SK-N-SH (cell line): ENCODE data around the gene IFITM1. TPM values are rescaled to one million over a fixed set of nuclear protein-coding genes. Genes with fewer than 3 reads are reported as not detected.

Experiments
- CTCF ChIA-PET: fragments of 300-600, 350-600 bp; formaldehyde crosslinking; extraction: SDS; loops from one replicate; lab custom pipeline; 2021; lab: Yijun Ruan, JAX
- POLR2A ChIA-PET: fragments of 350-600 bp; sonication (Branson Sonifier 250); formaldehyde crosslinking; extraction: SDS; loops from one replicate; lab custom pipeline; 2020; ENCODE audit warnings: antibody characterized with exemption, inconsistent platforms; lab: Yijun Ruan, JAX
- DNase-seq: peaks from one replicate; pipeline ENCODE4 v3.0.0; 2012
- H2AFZ ChIP-seq: fragments of 200-600 bp; sonication (generic); 2 replicates; pipeline ENCODE4 v1.8.1; 2016; ENCODE audit warnings: antibody characterized with exemption, mild to moderate bottlenecking, low read depth
- H3F3A ChIP-seq: fragments of 200-600 bp; sonication (generic); replicated peaks from 2 replicates; pipeline ENCODE3; 2016; ENCODE audit warnings: antibody characterized with exemption, mild to moderate bottlenecking; ENCODE audit not compliant: insufficient read depth
- H3K27ac ChIP-seq, 2 experiments: fragments of 200-500 bp in 1 of 2; fragments of 200-600 bp in 1 of 2; sonication (Bioruptor generic) in 1 of 2; sonication (generic), shearing (Covaris generic) in 1 of 2; 2 replicates each; pipeline versions ENCODE4 v1.5.1 to v1.6.1; 2014 to 2016; ENCODE audit warnings: low read depth in 2 of 2, inconsistent platforms in 1 of 2, low read length in 1 of 2, mild to moderate bottlenecking in 1 of 2, mixed read lengths in 1 of 2
- H3K27me3 ChIP-seq: fragments of 200-600 bp; sonication (generic), shearing (Covaris generic); 2 replicates; pipeline ENCODE4 v1.6.1; 2016; ENCODE audit warnings: mixed run types; ENCODE audit not compliant: insufficient read depth
- H3K36me3 ChIP-seq, 2 experiments: fragments of 200-500 bp in 1 of 2; fragments of 200-600 bp in 1 of 2; sonication (Bioruptor generic) in 1 of 2; sonication (generic) in 1 of 2; replicated peaks in 1 of 2; 2 replicates each; pipeline versions ENCODE3 to v1.5.1; 2014 to 2016; ENCODE audit warnings: low read length in 1 of 2, mild to moderate bottlenecking in 1 of 2; ENCODE audit not compliant: insufficient read depth in 2 of 2, control insufficient read depth in 1 of 2
- H3K4me1 ChIP-seq, 2 experiments: fragments of 200-500 bp in 1 of 2; fragments of 200-600 bp in 1 of 2; sonication (Bioruptor generic) in 1 of 2; sonication (generic), shearing (Covaris generic) in 1 of 2; 2 replicates each; pipeline versions ENCODE4 v1.5.1 to v1.6.1; 2014 to 2016; ENCODE audit warnings: low read depth in 1 of 2, low read length in 1 of 2, mixed run types in 1 of 2; ENCODE audit not compliant: insufficient read depth in 2 of 2, control insufficient read depth in 1 of 2
- H3K4me2 ChIP-seq: fragments of 200-600 bp; sonication (generic), shearing (Covaris generic); 2 replicates; pipeline ENCODE4 v1.6.1; 2017; ENCODE audit warnings: mixed run types
- H3K4me3 ChIP-seq, 2 experiments: fragments of 200-500 bp in 1 of 2; fragments of 200-600 bp in 1 of 2; sonication (Bioruptor generic) in 1 of 2; sonication (generic), shearing (Covaris generic) in 1 of 2; 2 replicates each; pipeline versions ENCODE4 v1.5.1 to v1.8.1; 2014 to 2016; ENCODE audit warnings: low read depth in 2 of 2, inconsistent platforms in 1 of 2, low read length in 1 of 2, mild to moderate bottlenecking in 1 of 2, mixed read lengths in 1 of 2, moderate library complexity in 1 of 2
- H3K79me2 ChIP-seq: fragments of 200-600 bp; sonication (generic); 2 replicates; pipeline ENCODE4 v1.8.1; 2017; ENCODE audit warnings: mild to moderate bottlenecking; ENCODE audit not compliant: insufficient read depth
- H3K9ac ChIP-seq: fragments of 200-600 bp; sonication (generic); 2 replicates; pipeline ENCODE4 v1.6.1; 2017; ENCODE audit warnings: mixed run types
- H3K9me2 ChIP-seq: fragments of 200-600 bp; sonication (generic); 2 replicates; pipeline ENCODE4 v1.6.1; 2017; ENCODE audit warnings: mixed run types
- H3K9me3 ChIP-seq: fragments of 200-600 bp; sonication (generic); 2 replicates; pipeline ENCODE4 v1.6.1; 2017; ENCODE audit warnings: mixed run types, mild to moderate bottlenecking, moderate library complexity
- H4K20me1 ChIP-seq: fragments of 200-600 bp; sonication (generic); 2 replicates; pipeline ENCODE4 v1.6.1; 2017; ENCODE audit warnings: mild to moderate bottlenecking, mixed run types; ENCODE audit not compliant: insufficient read depth
- CHD2 ChIP-seq: fragments of 150-350 bp; IDR thresholded peaks from 2 replicates; pipeline ENCODE4 v1.6.1; 2018; ENCODE audit warnings: low read length; ENCODE audit not compliant: partially characterized antibody
- EP300 ChIP-seq, 2 experiments: IDR thresholded peaks; 2 replicates each; pipeline versions ENCODE4 v1.4.0 to v1.6.1; 2012; ENCODE audit warnings: borderline replicate concordance in 1 of 2, low read depth in 1 of 2, low read length in 1 of 2
- EZH2phosphoT487 ChIP-seq: fragments of 200-600 bp; sonication (generic); IDR thresholded peaks from 2 replicates; pipeline ENCODE4 v1.6.1; 2017; ENCODE audit warnings: low read depth, mixed run types, mild to moderate bottlenecking, antibody characterized with exemption, moderate library complexity, borderline replicate concordance
- GABPA ChIP-seq: IDR thresholded peaks from 2 replicates; pipeline ENCODE4 v1.4.0; 2012; ENCODE audit warnings: low read depth, mild to moderate bottlenecking
- JUND ChIP-seq: IDR thresholded peaks from 2 replicates; pipeline ENCODE4 v1.4.0; 2012
- MEF2A ChIP-seq: IDR thresholded peaks from 2 replicates; pipeline ENCODE4 v1.4.0; 2012; ENCODE audit warnings: low read depth, borderline replicate concordance
- MXI1 ChIP-seq: IDR thresholded peaks from 2 replicates; pipeline ENCODE4 v1.6.1; 2012; ENCODE audit warnings: mild to moderate bottlenecking, low read depth, low read length, improper control_type of control experiment
- POLR2AphosphoS5 ChIP-seq: IDR thresholded peaks from 2 replicates; pipeline ENCODE4 v1.6.1; 2012; ENCODE audit warnings: low read depth, low read length
- RCOR1 ChIP-seq: fragments of 150-350 bp; IDR thresholded peaks from 2 replicates; pipeline ENCODE4 v1.6.1; 2017; ENCODE audit warnings: antibody characterized with exemption, low read length
- RFX5 ChIP-seq: IDR thresholded peaks from 2 replicates; pipeline ENCODE4 v1.6.1; 2012; ENCODE audit warnings: mild to moderate bottlenecking, improper control_type of control experiment, low read length
- RXRA ChIP-seq: IDR thresholded peaks from 2 replicates; pipeline ENCODE4 v1.4.0; 2012; ENCODE audit warnings: low read depth, mild to moderate bottlenecking, borderline replicate concordance
- SIN3A ChIP-seq: IDR thresholded peaks from 2 replicates; pipeline ENCODE4 v1.6.1; 2012; ENCODE audit warnings: low read depth, mild to moderate bottlenecking, low read length, moderate library complexity, borderline replicate concordance
- TCF12 ChIP-seq: IDR thresholded peaks from 2 replicates; pipeline ENCODE4 v1.4.0; 2012
- TEAD4 ChIP-seq: IDR thresholded peaks from 2 replicates; pipeline ENCODE4 v1.4.0; 2012; ENCODE audit warnings: mild to moderate bottlenecking, borderline replicate concordance; ENCODE audit not compliant: insufficient read depth
- WGBS: methylation state at CpG from one replicate; pipeline ENCODE4 v1.1.6; 2017; ENCODE audit warnings: low lambda C conversion rate; 5-methylcytosine and 5-hydroxymethylcytosine counted together
- polyA plus RNA-seq, 3 experiments: library from polyadenylated mRNA; depleted of rRNA; stranded (reverse); fragments of >200 nt; gene quantifications; 2 replicates each; pipeline ENCODE4 v1.2.3, GENCODE V29; 2012
- TF ChIP-seq, protein P1 (sequence below): IDR thresholded peaks from 2 replicates; pipeline ENCODE4 v1.4.0; 2012; ENCODE audit warnings: low read depth, borderline replicate concordance
- TF ChIP-seq, protein P2 (sequence below): IDR thresholded peaks from 2 replicates; pipeline ENCODE4 v1.4.0; 2012; ENCODE audit warnings: low read depth, borderline replicate concordance
- TF ChIP-seq, protein P3 (sequence below): fragments of 200-600 bp; sonication (generic); IDR thresholded peaks from 2 replicates; pipeline ENCODE4 v1.6.1; 2017; ENCODE audit warnings: antibody characterized with exemption, mild to moderate bottlenecking, moderate library complexity
- TF ChIP-seq, protein P4 (sequence below): fragments of 150-350 bp; IDR thresholded peaks from 2 replicates; pipeline ENCODE4 v1.6.1; 2017; ENCODE audit warnings: antibody characterized with exemption, low read length, low read depth, borderline replicate concordance
- TF ChIP-seq, protein P5 (sequence below): IDR thresholded peaks from 2 replicates; pipeline ENCODE4 v1.6.1; 2012; ENCODE audit warnings: mild to moderate bottlenecking, low read depth, low read length, moderate library complexity
- TF ChIP-seq, protein P6 (sequence below): fragments of 150-350 bp; IDR thresholded peaks from 2 replicates; pipeline ENCODE4 v1.6.1; 2016; ENCODE audit warnings: mild to moderate bottlenecking, low read depth, low read length

The IFITM1 gene
- polyA plus RNA-seq, 1 of the 3 experiments (the other 2 are of a cell fraction), result 19.4 TPM

DNA sequence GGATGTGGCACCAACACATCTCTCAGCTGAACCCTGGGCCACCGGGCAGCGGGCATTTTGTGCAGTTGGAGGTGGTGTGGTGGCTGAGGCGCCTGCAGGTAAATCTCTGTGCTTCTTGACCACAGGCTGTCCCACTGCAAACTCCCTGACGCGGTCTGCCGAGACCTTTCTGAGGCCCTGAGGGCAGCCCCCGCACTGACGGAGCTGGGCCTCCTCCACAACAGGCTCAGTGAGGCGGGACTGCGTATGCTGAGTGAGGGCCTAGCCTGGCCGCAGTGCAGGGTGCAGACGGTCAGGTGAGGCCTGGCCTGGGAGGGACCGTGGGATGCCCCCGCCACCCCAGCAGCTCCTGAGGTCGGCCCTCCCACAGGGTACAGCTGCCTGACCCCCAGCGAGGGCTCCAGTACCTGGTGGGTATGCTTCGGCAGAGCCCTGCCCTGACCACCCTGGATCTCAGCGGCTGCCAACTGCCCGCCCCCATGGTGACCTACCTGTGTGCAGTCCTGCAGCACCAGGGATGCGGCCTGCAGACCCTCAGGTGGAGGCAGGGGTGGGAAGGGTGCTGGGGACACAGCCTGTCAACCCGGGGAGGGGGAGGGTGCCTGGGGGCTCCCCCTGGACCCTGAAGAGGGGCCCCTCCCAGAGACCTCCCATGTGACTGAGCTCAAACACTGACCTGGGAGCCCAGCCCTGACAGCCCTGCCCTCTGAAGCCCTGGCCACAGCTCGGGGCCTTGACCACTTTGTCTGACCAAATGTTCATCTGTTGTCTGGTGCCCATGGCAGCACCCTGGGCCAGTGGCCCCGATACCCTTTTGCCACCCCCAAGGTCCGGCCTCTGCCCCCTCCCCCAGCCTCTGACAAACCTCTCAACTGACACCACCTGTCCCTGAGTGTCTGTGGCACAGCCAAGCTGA lies 29.5 kb upstream of the IFITM1 start:
- Histone ChIP-seq H4K20me1 (no peaks in the 10 kb centered on the region), H3K4me3 (no peak overlapping the region), H3K27ac (no peak overlapping the region), H3K79me2 (no peaks in the 10 kb centered on the region), H3K4me2 (no peak overlapping the region), H2AFZ (no peak overlapping the region)
- POLR2A ChIA-PET, result no interaction called here
- TF ChIP-seq TEAD4 (no peak), CHD2 (no peak), MXI1 (no peak), SIN3A (no peak), EZH2phosphoT487 (no peak), RCOR1 (no peak), TCF12 (no peak), GABPA (no peak), MEF2A (no peak), RXRA (no peak), JUND (no peak), POLR2AphosphoS5 (no peak), RFX5 (no peak), EP300 (IDR thresholded peaks at IDR 0.05; ENCODE audit: borderline replicate concordance in 1 of 2, low read depth in 1 of 2, low read length in 1 of 2) (no peak)
- TF ChIP-seq, protein P1, sequence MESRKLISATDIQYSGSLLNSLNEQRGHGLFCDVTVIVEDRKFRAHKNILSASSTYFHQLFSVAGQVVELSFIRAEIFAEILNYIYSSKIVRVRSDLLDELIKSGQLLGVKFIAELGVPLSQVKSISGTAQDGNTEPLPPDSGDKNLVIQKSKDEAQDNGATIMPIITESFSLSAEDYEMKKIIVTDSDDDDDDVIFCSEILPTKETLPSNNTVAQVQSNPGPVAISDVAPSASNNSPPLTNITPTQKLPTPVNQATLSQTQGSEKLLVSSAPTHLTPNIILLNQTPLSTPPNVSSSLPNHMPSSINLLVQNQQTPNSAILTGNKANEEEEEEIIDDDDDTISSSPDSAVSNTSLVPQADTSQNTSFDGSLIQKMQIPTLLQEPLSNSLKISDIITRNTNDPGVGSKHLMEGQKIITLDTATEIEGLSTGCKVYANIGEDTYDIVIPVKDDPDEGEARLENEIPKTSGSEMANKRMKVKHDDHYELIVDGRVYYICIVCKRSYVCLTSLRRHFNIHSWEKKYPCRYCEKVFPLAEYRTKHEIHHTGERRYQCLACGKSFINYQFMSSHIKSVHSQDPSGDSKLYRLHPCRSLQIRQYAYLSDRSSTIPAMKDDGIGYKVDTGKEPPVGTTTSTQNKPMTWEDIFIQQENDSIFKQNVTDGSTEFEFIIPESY, result no peak
- TF ChIP-seq, protein P2, sequence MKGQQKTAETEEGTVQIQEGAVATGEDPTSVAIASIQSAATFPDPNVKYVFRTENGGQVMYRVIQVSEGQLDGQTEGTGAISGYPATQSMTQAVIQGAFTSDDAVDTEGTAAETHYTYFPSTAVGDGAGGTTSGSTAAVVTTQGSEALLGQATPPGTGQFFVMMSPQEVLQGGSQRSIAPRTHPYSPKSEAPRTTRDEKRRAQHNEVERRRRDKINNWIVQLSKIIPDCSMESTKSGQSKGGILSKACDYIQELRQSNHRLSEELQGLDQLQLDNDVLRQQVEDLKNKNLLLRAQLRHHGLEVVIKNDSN, result no peak
- TF ChIP-seq, protein P3, sequence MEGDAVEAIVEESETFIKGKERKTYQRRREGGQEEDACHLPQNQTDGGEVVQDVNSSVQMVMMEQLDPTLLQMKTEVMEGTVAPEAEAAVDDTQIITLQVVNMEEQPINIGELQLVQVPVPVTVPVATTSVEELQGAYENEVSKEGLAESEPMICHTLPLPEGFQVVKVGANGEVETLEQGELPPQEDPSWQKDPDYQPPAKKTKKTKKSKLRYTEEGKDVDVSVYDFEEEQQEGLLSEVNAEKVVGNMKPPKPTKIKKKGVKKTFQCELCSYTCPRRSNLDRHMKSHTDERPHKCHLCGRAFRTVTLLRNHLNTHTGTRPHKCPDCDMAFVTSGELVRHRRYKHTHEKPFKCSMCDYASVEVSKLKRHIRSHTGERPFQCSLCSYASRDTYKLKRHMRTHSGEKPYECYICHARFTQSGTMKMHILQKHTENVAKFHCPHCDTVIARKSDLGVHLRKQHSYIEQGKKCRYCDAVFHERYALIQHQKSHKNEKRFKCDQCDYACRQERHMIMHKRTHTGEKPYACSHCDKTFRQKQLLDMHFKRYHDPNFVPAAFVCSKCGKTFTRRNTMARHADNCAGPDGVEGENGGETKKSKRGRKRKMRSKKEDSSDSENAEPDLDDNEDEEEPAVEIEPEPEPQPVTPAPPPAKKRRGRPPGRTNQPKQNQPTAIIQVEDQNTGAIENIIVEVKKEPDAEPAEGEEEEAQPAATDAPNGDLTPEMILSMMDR, result no peak
- TF ChIP-seq, protein P4, sequence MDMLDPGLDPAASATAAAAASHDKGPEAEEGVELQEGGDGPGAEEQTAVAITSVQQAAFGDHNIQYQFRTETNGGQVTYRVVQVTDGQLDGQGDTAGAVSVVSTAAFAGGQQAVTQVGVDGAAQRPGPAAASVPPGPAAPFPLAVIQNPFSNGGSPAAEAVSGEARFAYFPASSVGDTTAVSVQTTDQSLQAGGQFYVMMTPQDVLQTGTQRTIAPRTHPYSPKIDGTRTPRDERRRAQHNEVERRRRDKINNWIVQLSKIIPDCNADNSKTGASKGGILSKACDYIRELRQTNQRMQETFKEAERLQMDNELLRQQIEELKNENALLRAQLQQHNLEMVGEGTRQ, result no peak
- TF ChIP-seq, protein P5, sequence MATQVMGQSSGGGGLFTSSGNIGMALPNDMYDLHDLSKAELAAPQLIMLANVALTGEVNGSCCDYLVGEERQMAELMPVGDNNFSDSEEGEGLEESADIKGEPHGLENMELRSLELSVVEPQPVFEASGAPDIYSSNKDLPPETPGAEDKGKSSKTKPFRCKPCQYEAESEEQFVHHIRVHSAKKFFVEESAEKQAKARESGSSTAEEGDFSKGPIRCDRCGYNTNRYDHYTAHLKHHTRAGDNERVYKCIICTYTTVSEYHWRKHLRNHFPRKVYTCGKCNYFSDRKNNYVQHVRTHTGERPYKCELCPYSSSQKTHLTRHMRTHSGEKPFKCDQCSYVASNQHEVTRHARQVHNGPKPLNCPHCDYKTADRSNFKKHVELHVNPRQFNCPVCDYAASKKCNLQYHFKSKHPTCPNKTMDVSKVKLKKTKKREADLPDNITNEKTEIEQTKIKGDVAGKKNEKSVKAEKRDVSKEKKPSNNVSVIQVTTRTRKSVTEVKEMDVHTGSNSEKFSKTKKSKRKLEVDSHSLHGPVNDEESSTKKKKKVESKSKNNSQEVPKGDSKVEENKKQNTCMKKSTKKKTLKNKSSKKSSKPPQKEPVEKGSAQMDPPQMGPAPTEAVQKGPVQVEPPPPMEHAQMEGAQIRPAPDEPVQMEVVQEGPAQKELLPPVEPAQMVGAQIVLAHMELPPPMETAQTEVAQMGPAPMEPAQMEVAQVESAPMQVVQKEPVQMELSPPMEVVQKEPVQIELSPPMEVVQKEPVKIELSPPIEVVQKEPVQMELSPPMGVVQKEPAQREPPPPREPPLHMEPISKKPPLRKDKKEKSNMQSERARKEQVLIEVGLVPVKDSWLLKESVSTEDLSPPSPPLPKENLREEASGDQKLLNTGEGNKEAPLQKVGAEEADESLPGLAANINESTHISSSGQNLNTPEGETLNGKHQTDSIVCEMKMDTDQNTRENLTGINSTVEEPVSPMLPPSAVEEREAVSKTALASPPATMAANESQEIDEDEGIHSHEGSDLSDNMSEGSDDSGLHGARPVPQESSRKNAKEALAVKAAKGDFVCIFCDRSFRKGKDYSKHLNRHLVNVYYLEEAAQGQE, result no peak
- TF ChIP-seq, protein P6, sequence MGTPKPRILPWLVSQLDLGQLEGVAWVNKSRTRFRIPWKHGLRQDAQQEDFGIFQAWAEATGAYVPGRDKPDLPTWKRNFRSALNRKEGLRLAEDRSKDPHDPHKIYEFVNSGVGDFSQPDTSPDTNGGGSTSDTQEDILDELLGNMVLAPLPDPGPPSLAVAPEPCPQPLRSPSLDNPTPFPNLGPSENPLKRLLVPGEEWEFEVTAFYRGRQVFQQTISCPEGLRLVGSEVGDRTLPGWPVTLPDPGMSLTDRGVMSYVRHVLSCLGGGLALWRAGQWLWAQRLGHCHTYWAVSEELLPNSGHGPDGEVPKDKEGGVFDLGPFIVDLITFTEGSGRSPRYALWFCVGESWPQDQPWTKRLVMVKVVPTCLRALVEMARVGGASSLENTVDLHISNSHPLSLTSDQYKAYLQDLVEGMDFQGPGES, result no peak
- TF ChIP-seq, all 33 proteins: peak for 0
- CTCF ChIA-PET, result interaction anchor here (0.6 to 2.0 kb wide), 8 partner anchors 9 to 235 kb away, joined by 3 to 9 read pairs (median 4); partner anchors contain the start of gene PSMD13
- 71% methylated on average over 11 of the region's 24 CpGs for WGBS
- no peaks in the 10 kb centered on the region for H3K9me3 ChIP-seq
- peaks cover 35% of the 10 kb centered on the region for H3K27me3 ChIP-seq
- no peaks in the 10 kb centered on the region for H3K36me3 ChIP-seq
- peaks cover 0 to 6% of the 10 kb centered on the region in 2 experiments; a peak in 1 of 4 replicates for H3K4me1 ChIP-seq
- no peaks in the 10 kb centered on the region for H3K9me2 ChIP-seq
- DNase-seq, result peak; percentile 34
- no peak overlapping the region for H3K9ac ChIP-seq
- no peaks in the 10 kb centered on the region for H3F3A ChIP-seq
